HuH-7.5 (cell line): ENCODE measurements around the gene TRAPPC12.

ENCODE experiments used
- DNase-seq: peaks from one replicate; pipeline ENCODE4 v3.0.0; 2011; ENCODE audit warnings: low spot score

Gene TRAPPC12

DNA sequence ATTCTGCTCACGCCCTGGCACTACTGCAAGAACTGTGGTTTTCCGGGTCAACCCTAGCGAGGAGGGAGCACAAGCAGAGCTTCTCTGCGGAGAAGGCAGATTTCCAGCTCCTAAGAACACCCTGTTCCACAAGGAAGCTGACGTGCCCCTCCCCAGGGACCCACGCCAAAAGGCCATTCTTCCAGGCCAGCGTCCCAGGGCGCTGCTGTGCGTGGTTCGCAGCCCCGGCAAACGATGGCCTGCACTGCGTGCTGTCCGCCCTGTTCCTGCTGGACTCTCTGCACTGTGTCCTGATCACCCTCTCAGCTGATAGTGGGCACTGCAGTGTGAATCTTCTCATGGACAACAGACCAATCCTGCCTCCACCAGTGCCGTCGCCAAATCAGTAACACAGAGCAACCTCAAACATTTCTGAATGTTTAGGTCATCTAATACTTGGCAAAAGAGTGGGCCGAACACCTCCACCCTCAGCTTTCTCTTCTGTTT, 90.7 kb downstream of the TRAPPC12 start:
- no peak for DNase-seq

DNA sequence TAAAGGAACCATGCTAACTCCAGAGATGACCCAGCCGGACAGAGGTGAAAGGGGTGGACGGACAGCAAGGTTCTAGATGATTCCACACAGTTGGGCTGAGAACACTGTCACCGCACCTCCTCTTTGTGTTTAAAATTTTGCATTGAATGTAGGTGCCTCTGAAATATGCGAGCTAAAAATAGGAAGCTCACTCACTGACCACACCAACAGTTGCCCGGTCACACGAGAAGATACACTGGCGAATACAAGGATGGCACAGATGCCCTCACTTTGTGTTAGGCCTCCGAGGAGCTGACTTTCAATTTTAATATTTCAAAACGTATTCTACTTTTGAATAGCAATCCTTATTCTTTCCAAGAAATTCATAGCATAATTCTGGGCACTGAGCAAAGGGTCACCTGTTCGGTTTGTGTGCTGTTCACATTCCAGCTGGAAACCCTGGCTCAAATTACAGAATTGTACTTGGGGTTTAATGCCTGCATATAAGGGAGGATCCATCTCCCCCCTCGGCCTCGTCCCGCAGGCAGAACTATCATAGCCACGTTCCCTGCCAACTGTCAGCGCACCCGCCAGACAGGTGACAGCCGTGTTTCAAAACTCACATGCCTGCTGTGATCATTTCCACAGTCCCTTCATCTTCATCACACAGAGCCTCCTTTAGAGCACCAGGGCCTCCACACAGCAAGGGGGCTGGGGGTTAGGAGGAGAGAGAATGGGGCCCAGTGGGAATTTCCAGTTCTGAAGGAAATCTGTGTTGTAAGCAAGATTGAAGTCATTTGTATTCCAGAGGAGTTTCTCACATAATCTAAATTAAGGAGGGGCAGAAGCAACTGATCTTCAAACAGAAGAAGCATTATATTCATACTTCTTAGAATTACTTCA, 91.6 kb downstream of the TRAPPC12 start:
- no peak for DNase-seq

DNA sequence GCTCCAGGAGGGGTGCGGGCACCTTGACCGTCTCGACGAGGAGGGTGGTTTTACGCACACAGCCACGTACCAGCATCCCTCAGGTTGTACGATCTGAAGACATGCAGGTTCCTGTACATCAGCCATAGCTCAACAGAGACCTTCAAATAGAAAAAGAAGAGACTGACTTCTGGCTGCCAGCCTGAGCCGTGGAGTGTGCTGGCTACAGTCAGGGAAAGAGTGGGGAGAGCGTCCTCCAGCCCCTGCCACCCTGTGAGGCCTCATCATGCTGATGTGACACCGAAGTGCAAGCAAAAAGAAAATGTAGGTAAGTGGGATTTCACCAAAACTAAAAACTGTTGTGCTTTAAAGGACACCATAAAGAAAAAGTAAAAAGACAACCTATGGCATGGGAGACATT, 92.8 kb downstream of the TRAPPC12 start:
- DNase-seq: no peak

DNA sequence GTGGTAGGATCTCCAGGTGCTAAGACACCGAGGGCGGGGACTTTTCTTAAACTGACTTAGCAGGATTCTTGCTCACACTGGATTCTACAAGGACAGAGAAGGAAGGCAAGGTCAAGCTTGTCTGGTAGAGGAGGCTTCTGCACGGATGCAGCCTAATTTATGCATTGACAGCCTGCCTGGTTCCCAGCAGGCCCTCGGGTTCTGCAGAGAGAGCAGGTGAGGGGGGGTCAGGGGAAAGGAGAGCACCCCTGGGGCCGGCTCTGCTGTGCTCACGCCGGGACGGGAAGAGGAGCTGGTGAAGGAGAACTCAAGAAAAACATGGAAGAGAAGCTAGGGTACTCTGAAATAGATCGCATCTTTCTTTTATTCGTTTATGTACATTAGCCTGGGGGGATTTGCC, 93.5 kb downstream of the TRAPPC12 start:
- DNase-seq: no peak

DNA sequence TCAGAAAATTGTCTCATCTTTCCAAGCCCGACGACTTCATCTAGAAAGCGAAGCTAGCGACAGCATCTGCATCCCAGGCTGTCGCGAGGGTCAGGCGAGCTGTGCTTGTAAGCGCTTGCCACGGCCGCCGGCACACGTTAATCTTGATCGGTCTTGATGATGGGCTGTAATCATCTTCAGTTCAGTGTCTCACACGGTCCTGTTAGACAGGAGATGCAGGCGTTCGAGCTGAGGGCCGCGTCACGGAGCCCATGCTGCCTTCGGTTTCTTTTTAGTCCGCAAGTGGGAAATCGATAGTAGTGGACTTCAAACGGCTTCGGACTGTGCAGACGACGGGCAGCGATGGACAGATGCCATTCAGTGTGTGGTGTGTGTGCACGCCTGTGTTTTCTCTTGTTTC, 96.3 kb downstream of the TRAPPC12 start:
- DNase-seq: no peak

DNA sequence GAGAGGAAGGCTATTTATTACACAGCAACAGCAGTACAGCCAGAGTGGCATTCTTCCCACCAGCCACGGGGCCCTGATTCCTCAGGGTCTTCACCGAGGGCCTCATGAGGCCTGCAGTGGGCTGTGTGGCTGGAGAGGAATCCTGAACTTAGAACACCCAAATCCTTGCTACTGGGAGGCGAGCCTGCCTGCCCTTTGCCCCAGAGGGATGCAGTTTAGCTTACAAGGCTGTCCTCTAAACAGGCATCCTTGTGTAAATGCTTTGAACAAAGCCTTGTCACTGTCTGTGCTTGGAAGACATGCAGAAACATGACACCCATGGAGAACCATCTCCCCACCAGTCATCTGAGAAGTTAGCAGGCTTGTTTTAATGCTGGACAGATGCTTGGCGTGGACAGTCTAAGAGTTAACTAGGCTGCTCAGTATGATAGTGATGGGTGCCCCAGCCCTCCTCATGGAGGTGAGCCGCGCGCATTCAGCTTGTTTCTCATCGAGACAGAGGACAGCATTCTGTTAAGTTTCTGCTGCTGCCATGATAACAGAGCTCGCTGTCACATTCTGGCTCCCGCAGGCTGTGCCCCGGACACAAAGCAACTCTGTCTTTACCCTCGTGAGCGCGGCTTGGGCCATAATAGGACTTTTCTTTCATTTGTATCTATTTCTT, 97.0 kb downstream of the TRAPPC12 start:
- no peak for DNase-seq

DNA sequence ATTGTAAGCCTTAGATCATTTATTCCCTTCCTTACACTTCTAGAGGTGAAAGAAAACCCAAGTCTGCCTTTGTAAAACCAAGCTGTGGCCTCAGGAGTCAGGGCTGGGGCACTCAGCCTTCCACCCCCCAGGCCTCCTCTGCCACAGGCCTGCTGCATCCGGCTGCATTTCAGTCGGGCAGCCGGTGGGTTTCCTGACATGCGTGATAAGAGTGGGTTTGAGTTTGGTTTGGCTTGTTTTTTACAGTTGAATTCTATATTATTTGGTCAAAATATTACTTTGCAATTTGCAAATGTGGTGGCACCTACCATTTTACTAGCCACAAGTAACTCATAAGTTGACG, 97.5 kb downstream of the TRAPPC12 start:
- DNase-seq: no peak

DNA sequence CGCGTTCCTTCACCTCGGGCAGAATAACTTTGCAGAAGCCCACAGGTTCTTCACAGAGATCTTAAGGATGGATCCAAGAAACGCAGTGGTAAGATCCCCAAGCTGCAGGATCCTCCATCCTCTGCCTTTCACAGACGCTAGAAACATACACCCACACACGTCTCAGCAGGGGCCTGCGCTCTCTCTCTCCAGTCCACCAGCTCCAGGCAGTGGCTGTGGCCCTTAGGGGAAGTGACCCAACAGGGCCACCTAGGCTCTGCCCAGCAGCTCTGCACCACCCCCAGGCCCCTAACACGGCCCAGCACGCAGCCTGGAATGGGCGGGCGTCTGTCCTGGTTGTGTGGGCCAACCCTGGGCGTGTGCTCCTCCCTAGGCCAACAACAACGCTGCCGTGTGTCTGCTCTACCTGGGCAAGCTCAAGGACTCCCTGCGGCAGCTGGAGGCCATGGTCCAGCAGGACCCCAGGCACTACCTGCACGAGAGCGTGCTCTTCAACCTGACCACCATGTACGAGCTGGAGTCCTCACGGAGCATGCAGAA, 99.4 kb downstream of the TRAPPC12 start:
- DNase-seq: no peak

DNA sequence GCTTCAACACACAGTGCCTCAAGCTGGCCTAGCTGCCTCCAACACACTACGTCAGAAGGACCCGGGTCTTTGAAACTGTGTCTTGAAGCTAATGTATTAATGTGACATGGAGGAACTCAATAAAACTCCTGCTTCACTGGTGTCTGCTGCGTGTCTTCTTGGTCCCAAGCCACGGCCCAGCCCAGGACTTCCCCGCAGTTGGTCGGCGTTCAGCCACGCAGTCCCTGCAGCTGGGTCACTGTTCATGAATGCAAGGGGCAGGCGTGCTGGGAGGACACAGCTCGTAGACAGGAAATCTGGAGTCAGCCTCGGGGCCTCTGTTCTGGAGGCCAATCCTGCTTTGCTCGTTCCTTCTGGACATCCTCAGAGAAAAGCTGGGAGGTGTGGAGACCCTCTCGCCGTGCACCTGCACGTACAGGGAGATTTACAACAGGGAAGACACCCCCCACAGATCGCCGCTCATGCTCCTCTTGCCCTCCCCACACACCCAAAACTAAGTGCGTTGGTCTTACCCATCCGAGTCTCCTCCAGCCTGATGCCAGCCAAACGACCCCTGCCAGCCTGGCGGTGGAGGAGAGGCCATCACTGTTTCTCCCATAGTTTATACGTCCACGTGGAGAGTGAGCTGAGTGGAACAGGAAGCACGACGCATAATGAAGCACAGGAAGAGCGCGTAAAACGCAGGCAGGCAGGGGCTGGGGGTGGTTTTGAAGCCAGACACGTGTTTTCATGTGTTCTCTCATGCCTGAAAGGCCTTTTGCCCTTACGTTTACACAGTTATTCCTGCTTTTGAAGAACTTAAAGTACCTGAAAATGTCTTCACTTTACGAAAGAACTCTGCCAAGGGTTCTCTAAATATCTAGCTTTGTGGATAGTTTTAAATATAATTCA, 100.2 kb downstream of the TRAPPC12 start:
- DNase-seq: no peak

DNA sequence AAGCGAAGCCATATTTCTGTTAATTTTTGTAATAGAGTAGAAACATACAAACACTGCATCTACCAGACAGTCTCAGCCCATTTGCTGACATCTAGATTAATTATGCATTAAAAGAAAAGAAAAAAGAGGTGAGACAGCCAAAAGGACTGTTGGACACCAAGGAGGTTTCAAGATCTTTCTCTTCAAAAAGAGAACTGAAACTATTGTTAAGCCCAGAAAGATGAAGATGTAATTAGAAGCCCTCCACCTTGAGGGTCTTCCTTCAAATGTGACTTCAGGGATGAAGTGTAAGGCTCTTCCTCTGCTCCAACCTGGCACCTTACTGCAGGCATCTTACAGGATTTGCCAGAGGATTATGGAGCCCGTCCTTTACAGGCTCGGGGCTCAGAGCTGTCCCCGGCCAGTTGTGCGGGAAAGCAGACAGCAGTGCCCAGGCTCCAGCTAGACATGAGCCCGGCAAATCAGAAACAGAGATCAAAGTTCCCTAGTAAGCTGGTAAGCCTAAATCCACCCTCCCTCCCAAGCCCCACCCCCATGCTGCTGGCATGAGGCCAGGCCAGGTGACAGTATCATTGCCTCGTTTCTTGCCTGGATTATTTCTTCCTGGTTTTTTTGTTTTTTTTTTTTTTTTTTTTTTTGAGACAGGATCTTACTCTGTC, 101.0 kb downstream of the TRAPPC12 start:
- no peak for DNase-seq

DNA sequence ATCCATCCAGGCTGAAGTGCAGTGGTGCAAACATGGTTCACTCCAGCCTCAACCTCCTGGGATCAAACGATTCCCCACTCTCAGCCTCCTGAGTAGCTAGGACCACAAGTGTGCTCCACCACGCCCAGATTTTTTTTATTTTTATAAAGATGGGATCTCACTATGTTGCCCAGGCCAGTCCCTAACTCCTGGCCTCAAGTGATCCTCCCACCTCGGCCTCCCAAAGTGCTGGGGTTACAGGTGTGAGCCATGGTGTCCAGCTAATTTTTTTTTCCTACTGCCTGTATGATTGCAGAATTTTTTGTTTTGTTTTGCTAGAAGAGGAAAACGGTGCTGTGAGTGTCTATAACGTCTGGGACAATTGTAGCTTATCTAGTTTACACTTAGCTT, 101.5 kb downstream of the TRAPPC12 start:
- DNase-seq: no peak

DNA sequence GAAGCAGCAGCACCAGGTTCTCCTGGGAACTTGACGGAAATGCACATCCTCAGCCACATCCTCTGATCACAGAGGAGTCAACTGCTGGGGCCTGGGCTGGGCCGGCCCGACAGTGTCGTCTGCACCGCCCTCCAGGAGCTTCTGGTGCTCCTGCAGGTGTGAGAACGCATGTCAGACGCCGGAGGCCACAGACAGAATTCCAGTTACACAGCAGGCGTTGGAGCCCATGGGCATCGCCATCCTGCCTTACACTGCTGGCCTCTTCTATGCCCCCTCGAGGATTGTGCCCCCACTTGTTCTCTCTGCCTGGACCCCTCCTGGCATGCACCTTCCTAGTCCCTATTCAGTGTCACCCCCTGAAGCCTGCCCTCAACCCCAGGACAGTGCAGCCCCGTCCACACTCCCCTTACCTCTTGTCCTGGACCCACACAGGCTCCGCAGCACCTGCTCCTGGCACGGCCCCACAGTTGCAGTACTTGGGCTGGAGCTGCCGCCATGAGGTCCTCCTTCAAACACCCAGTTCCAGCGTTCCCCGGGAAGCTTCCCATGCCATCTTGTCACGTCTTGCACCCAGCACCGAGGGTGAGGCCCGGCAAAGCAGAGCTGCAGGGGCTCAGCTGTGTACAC, 102.4 kb downstream of the TRAPPC12 start:
- DNase-seq: no peak

DNA sequence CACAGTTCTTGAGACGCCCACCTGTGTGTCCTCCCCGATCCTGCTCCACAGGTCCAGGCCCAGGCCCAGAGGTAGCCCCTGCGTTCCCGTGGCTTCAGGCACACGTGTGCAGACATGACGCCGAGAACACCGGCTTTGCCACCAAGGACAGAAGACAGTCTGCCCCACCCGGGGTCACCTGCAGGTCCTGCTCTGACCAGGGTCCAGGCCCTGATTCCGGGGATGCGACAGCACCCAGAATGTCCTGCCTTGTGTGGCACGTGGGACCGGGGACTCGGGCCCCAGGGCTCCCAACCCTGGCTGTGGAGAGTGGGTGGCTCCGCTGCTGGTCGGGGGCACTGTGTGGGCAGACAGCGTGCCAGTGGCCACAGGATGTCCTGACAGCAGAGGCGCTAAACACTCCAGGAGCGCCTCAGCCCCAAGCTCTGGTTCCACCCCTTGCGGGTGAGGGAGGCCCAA, 102.9 kb downstream of the TRAPPC12 start:
- DNase-seq: no peak

DNA sequence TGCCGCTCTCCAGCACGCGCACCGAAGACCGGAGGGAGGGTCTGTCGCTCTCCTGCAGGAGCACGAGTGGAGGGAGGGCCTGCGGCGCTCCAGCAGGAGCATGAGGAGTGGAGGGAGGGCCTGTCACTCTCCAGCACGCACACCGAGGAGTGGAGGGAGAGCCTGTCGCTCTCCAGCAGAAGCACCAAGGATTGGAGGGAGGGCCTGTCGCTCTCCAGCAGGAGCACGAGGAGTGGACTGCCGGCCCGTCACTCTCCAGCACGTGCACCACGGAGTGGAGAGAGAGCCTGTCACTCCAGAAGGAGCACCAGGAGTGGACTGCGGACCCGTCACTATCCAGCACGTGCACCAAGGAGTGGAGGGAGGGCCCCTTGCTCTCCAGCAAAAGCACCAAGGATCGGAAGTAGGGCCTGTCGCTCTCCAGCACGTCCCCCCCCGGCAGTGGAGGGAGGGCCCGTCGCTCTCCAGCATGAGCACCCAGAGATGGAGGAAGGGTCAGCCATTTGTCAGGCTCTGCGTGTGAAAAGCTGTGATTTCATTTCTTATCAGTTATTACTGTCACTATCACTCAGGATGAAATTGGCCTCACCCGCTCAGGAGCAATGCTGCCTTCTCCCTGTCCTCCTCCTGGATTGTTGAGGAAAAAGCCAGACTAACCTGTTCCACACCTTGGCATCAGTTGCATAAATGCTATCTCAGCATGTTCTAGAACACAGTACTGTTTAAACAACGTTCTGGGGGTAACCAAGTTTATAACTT, 103.9 kb downstream of the TRAPPC12 start:
- no peak for DNase-seq

DNA sequence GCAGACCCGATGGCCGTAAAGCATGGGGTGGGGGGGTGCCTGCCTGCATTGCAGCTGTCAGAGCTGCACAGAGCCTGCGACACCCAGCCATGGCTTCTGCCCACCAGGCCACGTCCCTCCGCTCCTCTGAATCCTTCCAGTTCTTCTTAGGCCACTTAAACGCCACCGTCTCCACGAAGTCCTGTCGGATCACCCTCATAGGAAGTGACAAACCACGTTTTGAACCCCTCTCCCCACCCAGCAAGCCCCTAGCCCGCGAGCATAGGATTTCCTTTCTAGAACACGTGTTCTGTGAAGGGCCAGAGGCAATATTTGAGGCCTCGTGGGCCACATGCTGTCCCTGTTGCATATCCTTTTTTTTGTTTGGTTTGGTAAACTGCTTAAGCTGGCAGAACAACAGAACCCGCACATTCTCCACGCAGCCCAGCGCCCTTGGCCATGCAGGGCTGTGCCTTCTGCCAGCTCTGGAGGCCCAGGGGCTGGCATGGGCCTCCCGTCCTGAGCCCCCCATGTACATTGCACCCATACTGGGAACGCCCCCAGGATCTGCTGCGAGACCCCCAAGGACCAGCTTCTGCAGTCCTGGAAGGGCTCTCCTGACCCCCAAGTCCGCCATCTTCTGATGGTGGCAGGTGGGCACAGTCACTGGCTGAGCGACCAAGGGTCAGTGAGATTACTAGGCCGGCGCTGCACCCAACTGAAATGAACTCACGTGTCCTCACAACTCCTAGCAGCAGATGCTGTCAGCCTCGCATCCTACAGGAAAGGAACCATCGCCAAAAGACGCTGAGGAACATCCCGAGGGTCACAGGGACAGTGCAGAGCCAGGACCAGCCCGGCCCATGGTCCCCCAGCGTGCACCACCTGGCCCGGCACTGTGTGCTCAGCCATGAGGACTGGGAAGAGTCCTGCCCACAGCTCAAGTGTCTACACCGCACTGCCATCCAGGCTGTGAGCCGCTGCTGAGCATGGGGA, 104.8 kb downstream of the TRAPPC12 start:
- DNase-seq: no peak

DNA sequence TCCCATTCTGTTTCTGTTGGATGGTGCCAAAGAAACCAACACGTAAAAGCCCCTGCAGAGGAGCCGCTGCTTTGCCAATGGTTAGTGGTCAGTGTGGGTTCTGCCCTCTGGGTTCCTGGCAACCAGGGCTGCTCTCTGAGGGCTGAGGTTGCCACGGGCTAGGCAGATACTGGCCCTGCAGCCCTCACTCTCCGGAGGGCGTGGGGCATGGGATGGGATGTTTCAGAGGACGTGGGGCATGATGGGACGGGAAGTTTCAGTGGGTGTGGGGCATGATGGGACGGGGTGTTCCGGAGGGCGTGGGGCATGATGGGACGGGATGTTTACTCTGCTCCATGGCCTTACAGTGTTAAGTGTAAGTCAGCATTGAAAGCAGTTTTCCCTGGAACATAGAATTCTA, 105.7 kb downstream of the TRAPPC12 start:
- DNase-seq: no peak

DNA sequence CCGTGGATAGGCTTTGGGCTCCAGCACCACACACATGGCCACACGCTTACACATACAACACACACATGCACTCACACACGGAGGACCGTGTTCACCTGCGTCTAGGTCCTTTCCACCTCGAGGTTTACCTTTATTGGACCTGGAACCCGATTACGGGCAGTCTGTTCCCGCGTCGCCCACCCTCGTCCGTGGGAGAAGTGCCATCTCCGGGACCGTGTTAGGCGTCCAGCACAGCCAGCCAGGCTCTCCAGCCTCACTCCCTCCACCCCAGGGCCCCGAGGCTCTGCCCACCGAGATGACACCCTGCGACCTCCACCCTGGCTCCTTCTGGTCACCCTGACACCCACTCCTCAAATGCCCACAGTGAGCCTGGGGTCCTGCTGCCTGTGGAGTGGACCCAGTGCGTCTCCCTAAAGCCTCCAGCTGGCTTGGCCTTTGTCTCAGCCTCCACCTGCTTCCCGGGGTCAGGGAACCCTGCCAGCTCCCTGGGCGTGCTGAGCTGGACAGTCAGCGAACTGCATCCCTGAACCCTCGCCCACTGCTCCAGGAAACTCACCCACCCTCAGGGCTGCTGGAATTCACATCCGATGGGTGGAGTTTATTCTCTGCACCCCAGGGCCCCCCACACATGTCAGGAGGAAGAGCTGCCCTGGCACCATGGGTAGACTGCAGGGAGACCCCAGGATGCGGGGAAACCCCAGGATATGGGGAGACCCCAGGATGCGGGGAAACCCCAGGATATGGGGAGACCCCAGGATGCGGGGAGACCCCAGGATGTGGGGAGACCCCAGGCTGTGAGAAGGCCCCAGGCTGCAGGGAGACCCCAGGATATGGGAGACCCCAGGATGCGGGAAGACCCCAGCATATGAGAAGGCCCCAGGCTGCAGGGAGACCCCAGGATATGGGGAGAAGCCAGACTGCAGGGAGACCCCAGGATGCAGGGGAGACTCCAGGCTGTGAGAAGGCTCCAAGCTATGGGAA, 106.8 kb downstream of the TRAPPC12 start:
- no peak for DNase-seq

DNA sequence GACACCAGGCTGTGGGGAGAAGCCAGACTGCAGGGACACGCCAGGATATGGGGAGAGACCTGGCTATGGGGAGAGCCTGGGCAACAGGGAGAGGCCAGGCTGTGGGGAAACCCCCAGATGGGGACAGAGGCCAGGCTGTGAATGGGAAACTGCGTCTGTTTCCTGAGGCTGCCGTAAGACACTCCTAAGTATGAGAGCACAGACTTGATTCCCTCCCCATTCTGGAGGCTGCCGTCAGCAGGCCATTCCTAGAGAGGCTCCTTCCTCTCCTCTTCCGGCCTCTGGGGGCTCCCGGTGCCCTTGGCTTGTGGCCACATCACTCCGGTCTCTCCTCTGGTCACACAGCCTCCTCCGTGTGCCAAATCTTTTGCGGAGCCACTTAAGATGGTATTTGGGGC, 107.5 kb downstream of the TRAPPC12 start:
- DNase-seq: no peak
